GM18909 (cell line): Measurements from ENCODE around the gene TGFBI.

Experiments used
- ATAC-seq: cut with Tn5 transposase; IDR thresholded peaks from one replicate; pipeline ENCODE4 v1.9.1; 2021; ENCODE audit warnings: mild to moderate bottlenecking; ENCODE audit not compliant: unreplicated experiment, poor library complexity

TGFBI gene

GRCh38 chr5:136082390-136083193 is 53.8 kb downstream of the TGFBI start:
- no peak for ATAC-seq

- ATAC-seq, result no peak
Observed at GRCh38 chr5:136084698-136085097, 55.9 kb downstream of the TGFBI start.

DNA sequence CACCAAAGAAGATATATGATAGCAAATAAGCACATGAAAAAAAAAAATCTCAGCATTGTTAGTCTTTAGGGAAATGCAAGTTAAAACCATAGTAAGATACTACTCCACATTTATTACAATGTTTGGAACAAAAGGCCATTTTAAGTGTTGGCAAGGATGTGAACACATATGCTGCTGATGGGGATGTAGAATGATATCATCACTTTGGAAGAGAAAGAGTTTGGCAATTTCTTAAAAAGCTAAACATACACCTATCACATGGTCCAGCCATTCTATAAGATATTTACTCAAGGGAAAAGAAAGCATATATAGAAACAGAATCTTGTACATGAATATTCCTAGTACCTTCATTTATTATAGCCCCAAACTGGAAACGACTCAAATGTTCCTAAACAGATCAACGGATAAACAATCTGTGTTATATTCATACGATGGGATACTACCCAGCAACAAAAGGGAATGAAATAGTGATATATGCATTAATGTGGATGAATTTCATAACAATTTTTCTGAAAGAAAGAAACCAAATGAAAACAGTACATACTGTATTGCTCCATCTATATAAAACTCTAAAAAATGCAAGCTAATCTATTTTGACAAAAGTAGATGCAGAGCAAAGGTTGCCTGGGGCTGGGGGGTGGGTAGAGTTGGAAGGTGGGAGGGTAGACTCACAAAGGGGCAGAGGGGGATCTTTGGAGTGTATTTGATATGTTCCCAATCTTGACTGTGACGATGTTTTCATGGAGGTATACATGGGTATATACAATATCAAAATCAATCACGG is 58.2 kb downstream of the TGFBI start:
- no peak for ATAC-seq

- no peak for ATAC-seq
Observed at GRCh38 chr5:136087961-136088871, 59.4 kb downstream of the TGFBI start.

DNA sequence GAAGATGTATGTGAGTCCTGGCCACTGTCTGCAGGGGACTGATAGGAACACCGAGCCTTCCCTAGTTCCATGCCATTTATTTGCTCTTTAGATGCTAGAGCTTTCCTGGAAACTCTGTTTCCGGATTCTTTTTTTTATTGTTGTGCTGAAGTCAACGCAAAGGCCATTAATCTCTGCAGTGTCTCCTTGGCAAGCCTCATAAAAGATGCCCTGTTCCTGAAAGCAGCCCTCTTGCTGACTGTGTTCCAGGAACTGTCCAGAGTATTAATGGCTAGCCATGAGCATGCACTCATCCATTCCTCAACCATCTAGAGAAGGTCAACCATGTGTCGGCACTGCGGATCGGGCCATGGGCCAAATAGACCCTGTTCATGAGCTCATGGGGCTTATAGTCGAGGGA is 61.0 kb downstream of the TGFBI start:
- no peak for ATAC-seq

- ATAC-seq, result no peak
Observed at GRCh38 chr5:136090319-136090718, 61.5 kb downstream of the TGFBI start.

GRCh38 chr5:136094189-136094912 is 65.6 kb downstream of the TGFBI start:
- no peak for ATAC-seq

- ATAC-seq, result no peak
Observed at GRCh38 chr5:136094913-136095641, 66.3 kb downstream of the TGFBI start.

- ATAC-seq, result no peak
Observed at GRCh38 chr5:136098176-136098575, 69.4 kb downstream of the TGFBI start.

DNA sequence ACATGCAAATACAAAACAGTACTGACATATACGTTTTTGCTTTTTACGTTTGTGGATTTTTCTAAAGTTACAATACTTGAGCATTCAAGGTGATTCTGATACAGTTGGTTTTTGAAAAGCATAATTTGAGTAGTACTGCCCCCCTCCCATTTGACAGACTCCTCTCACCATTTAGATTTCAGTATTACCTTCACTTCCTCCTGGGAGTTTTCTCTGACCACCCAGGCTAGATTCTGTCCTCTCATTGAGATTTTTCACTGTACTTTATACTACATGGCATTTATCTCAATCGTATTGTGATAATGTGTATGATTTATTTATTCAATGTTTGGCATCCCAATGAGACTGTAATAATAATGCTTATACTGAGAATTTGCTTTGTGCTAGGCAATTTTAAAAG is 71.1 kb downstream of the TGFBI start:
- no peak for ATAC-seq

- no peak for ATAC-seq
Observed at GRCh38 chr5:136101884-136102283, 73.1 kb downstream of the TGFBI start.

DNA sequence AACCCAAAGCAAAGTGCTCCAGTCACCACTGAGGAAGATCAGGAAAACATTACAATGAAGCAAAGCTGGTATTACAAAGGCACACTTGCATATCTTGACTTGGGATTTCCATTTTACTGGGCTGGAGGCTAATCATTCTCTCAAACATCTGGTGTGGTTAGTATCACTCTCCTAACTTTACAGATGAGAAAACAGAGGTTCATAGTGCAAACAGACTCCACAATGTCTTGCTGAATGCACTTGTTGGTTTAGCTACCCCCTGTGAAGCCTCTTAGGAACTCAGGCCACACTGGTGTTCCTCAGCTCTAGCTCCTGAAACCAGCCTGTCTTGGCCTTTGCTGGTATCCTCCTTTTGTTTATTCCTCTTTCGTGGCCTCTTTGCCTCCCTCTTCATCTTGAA is 74.3 kb downstream of the TGFBI start:
- ATAC-seq, result peak; percentile 83

- no peak for ATAC-seq
Observed at GRCh38 chr5:136104306-136104965, 75.6 kb downstream of the TGFBI start.

GRCh38 chr5:136106351-136107031 is 77.7 kb downstream of the TGFBI start:
- ATAC-seq, result no peak

GRCh38 chr5:136108180-136108611 is 79.4 kb downstream of the TGFBI start:
- peak; percentile 54 for ATAC-seq

DNA sequence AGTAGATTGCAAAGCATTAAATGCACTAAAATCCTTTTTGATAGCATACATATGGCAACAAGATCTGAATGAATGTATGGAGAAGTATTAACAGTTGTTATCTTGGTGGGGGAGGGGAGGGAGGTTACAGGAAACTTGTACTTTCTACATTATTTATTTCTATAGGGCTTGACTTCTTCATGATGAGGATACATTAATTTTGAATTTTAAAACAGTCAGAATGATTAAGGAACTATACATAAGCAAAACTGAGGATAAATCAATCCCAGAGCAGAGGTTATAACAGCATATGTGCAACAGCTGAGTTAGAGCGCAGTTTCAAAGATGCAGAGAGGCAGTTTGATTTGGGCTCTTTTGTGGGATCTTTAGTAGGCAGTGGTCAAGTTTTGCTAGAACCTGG is 80.0 kb downstream of the TGFBI start:
- no peak for ATAC-seq

DNA sequence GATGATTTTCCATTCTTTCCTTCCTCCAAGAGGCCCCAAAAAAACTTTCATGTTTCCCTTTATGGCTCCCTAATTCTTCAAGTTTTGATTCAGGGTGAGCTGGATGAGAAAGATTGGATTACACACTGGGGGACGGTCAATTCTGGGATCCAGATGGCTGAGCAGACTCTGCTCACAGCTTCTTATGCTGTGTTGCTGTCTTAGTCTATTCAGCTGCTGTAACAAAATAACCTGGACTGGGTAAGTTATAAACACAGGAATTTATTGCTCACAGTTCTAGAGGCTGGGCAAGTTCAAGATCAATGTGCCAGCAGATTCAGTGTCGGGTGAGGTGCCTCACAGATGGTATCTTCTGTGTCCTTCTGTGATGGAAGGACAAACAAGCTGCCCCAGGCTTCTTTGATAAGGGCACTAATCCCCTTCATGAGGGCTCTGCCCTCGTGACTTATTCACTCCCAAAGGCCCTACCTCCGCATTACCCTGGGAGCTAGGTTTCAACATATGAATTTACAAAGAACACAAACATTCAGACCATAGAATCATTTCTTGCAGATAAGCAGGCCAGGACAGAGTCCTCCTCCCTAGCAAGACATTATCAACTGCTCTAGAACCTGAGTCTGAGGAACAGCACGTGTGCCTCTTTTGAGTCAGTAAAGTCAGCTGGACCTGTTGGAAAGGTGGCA is 80.8 kb downstream of the TGFBI start:
- no peak for ATAC-seq
